Measurements from ENCODE around the gene PRPF38B. TPM values are rescaled to one million over a fixed set of nuclear protein-coding genes. Genes with fewer than 3 reads are reported as not detected.

PRPF38B gene
- total and polyA plus RNA-seq, 9 of the 15 experiments (the other 6 are each of a cell fraction or from before 2014, with no cell fraction given), result 25.3 to 85.5 (median 66.4) TPM

- TF ChIP-seq, protein P1, sequence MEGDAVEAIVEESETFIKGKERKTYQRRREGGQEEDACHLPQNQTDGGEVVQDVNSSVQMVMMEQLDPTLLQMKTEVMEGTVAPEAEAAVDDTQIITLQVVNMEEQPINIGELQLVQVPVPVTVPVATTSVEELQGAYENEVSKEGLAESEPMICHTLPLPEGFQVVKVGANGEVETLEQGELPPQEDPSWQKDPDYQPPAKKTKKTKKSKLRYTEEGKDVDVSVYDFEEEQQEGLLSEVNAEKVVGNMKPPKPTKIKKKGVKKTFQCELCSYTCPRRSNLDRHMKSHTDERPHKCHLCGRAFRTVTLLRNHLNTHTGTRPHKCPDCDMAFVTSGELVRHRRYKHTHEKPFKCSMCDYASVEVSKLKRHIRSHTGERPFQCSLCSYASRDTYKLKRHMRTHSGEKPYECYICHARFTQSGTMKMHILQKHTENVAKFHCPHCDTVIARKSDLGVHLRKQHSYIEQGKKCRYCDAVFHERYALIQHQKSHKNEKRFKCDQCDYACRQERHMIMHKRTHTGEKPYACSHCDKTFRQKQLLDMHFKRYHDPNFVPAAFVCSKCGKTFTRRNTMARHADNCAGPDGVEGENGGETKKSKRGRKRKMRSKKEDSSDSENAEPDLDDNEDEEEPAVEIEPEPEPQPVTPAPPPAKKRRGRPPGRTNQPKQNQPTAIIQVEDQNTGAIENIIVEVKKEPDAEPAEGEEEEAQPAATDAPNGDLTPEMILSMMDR (IDR thresholded peaks at IDR 0.05 in 2 of 3, conservative IDR thresholded peaks at IDR 0.05 in 1 of 3; ENCODE audit: insufficient read depth in 2 of 3, low read depth in 1 of 3, low read length in 3 of 3), result no peak
- TF ChIP-seq UBTF (IDR thresholded peaks at IDR 0.05; ENCODE audit: borderline replicate concordance in 1 of 2, low read depth in 2 of 2, low read length in 2 of 2) (peak in 1 of 2 experiments; percentile 34; a peak in 1 of 4 replicates), FOS (IDR thresholded peaks at IDR 0.05; ENCODE audit: extremely low read depth, insufficient read length) (no peak), ZNF175 (CRISPR knock-in tag; IDR thresholded peaks at IDR 0.05; ENCODE audit: low read depth) (no peak), POLR2AphosphoS5 (IDR thresholded peaks at IDR 0.05; ENCODE audit: control insufficient read depth, insufficient read depth, low read depth, low read length) (peak; percentile 93), RBM25 (IDR thresholded peaks at IDR 0.05; ENCODE audit: low read depth, low read length, severe bottlenecking) (no peak), TCF7 (IDR thresholded peaks at IDR 0.05; ENCODE audit: borderline replicate concordance) (no peak), ZNF224 (CRISPR knock-in tag; IDR thresholded peaks at IDR 0.05) (no peak), MCM7 (IDR thresholded peaks at IDR 0.05) (no peak), LCOR (CRISPR knock-in tag; IDR thresholded peaks at IDR 0.05) (0 out of 2 replicates have a peak, but pooled peaks have one; percentile 30), GABPA (tag; conservative IDR thresholded peaks at IDR 0.05; ENCODE audit: low read depth) (peak; percentile 82), ZKSCAN8 (CRISPR knock-in tag; IDR thresholded peaks at IDR 0.05) (no peak)
- TF ChIP-seq, protein P2, sequence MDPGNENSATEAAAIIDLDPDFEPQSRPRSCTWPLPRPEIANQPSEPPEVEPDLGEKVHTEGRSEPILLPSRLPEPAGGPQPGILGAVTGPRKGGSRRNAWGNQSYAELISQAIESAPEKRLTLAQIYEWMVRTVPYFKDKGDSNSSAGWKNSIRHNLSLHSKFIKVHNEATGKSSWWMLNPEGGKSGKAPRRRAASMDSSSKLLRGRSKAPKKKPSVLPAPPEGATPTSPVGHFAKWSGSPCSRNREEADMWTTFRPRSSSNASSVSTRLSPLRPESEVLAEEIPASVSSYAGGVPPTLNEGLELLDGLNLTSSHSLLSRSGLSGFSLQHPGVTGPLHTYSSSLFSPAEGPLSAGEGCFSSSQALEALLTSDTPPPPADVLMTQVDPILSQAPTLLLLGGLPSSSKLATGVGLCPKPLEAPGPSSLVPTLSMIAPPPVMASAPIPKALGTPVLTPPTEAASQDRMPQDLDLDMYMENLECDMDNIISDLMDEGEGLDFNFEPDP (CRISPR knock-in tag; IDR thresholded peaks at IDR 0.05), result no peak
- TF ChIP-seq, protein P3, sequence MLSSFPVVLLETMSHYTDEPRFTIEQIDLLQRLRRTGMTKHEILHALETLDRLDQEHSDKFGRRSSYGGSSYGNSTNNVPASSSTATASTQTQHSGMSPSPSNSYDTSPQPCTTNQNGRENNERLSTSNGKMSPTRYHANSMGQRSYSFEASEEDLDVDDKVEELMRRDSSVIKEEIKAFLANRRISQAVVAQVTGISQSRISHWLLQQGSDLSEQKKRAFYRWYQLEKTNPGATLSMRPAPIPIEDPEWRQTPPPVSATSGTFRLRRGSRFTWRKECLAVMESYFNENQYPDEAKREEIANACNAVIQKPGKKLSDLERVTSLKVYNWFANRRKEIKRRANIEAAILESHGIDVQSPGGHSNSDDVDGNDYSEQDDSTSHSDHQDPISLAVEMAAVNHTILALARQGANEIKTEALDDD (IDR thresholded peaks at IDR 0.05), result no peak
- TF ChIP-seq, protein P4, sequence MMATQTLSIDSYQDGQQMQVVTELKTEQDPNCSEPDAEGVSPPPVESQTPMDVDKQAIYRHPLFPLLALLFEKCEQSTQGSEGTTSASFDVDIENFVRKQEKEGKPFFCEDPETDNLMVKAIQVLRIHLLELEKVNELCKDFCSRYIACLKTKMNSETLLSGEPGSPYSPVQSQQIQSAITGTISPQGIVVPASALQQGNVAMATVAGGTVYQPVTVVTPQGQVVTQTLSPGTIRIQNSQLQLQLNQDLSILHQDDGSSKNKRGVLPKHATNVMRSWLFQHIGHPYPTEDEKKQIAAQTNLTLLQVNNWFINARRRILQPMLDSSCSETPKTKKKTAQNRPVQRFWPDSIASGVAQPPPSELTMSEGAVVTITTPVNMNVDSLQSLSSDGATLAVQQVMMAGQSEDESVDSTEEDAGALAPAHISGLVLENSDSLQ (IDR thresholded peaks at IDR 0.05), result peak; percentile 8
- TF ChIP-seq, protein P5, sequence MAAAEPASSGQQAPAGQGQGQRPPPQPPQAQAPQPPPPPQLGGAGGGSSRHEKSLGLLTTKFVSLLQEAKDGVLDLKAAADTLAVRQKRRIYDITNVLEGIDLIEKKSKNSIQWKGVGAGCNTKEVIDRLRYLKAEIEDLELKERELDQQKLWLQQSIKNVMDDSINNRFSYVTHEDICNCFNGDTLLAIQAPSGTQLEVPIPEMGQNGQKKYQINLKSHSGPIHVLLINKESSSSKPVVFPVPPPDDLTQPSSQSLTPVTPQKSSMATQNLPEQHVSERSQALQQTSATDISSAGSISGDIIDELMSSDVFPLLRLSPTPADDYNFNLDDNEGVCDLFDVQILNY (CRISPR knock-in tag; IDR thresholded peaks at IDR 0.05), result no peak
Observed at GRCh38 chr1:108747171-108747850, 55.2 kb downstream of the PRPF38B start (continued).

Data from K562 (cell line).